Measurements from ENCODE around the gene VSIG10.
"Not testable (repeated sequence)": the region's sequence is repeated elsewhere in the genome, so short reads cannot be mapped to it uniquely, and the experiment has no call there.

VSIG10 gene

GRCh38 chr12:118103601-118104382, at the start of gene VSIG10:
VSIG10 (minus strand) TSS chr12:118104011; CDS start chr12:118103671, 340 bp downstream.
- peak; percentile 55 for DNase-seq

GRCh38 chr12:118151755-118152154, 47.9 kb upstream of the VSIG10 start:
- no peak for DNase-seq

- no peak for DNase-seq
Measured at GRCh38 chr12:118150625-118151024, 46.8 kb upstream of the VSIG10 start.

- DNase-seq: no peak
Measured at GRCh38 chr12:118148287-118148686, 44.5 kb upstream of the VSIG10 start.

- DNase-seq: no peak
Measured at GRCh38 chr12:118145798-118146156, 42.0 kb upstream of the VSIG10 start.

- DNase-seq: no peak
Measured at GRCh38 chr12:118145113-118145797, 41.4 kb upstream of the VSIG10 start.

GRCh38 chr12:118144499-118144898, 40.7 kb upstream of the VSIG10 start:
- DNase-seq: no peak

- no peak for DNase-seq
Measured at GRCh38 chr12:118140825-118141224, 37.0 kb upstream of the VSIG10 start.

GRCh38 chr12:118137148-118137678, 33.4 kb upstream of the VSIG10 start:
- no peak for DNase-seq

GRCh38 chr12:118136559-118137003, 32.8 kb upstream of the VSIG10 start:
- peak; percentile 5 for DNase-seq

- peak; percentile 90 for DNase-seq
Measured at GRCh38 chr12:118135788-118136558, 32.2 kb upstream of the VSIG10 start, which contains the start of gene PEBP1. PEBP1 (plus strand) TSS chr12:118136124; CDS start chr12:118136210, 86 bp downstream.

GRCh38 chr12:118129436-118129835, 25.6 kb upstream of the VSIG10 start:
- DNase-seq: not testable (repeated sequence)

GRCh38 chr12:118127867-118128266, 24.1 kb upstream of the VSIG10 start:
- DNase-seq: no peak

GRCh38 chr12:118126119-118126757, 22.4 kb upstream of the VSIG10 start:
- peak; percentile 69 for DNase-seq

- no peak for DNase-seq
Measured at GRCh38 chr12:118125743-118126118, 21.9 kb upstream of the VSIG10 start.

GRCh38 chr12:118124333-118124874, 20.6 kb upstream of the VSIG10 start:
- no peak for DNase-seq

GRCh38 chr12:118122264-118122663, 18.5 kb upstream of the VSIG10 start:
- no peak for DNase-seq

GRCh38 chr12:118120579-118121363, 17.0 kb upstream of the VSIG10 start:
- DNase-seq: peak; percentile 37

GRCh38 chr12:118119449-118119879, 15.7 kb upstream of the VSIG10 start:
- no peak for DNase-seq

GRCh38 chr12:118109088-118109487, 5.3 kb upstream of the VSIG10 start:
- DNase-seq: no peak

- no peak for DNase-seq
Measured at GRCh38 chr12:118107694-118108093, 3.9 kb upstream of the VSIG10 start.
